ENCODE data around the gene RPL29. TPM values are rescaled to one million over a fixed set of nuclear protein-coding genes. Genes with fewer than 3 reads are reported as not detected.
A peak's percentile ranks its signal among the peaks of the same experiment; 100 is the strongest.

Gene RPL29
- total and polyA plus RNA-seq, 2 of the 13 experiments (the other 11 are each of a cell fraction or from before 2014, with no cell fraction given) = 1,348 to 2,263 TPM

- TF ChIP-seq ZNF20 (CRISPR knock-in tag; IDR thresholded peaks at IDR 0.05) = no peak
- peak; percentile 70; the same call in 1 of the 2 replicates for TF ChIP-seq ZNF556 (CRISPR knock-in tag; IDR thresholded peaks at IDR 0.05; ENCODE audit: borderline replicate concordance)
- TF ChIP-seq TFDP2 (CRISPR knock-in tag; IDR thresholded peaks at IDR 0.05) = peak; percentile 75; the same call in 1 of the 2 replicates
- peak; percentile 70; the same call in 1 of the 2 replicates for TF ChIP-seq ZNF776 (CRISPR knock-in tag; IDR thresholded peaks at IDR 0.05)
- TF ChIP-seq TCF12 (IDR thresholded peaks at IDR 0.05) = no peak
- TF ChIP-seq TCF12 (CRISPR knock-in tag; IDR thresholded peaks at IDR 0.05) = peak; percentile 68; the same call in 1 of the 2 replicates
- TF ChIP-seq ZFYVE20 (CRISPR knock-in tag; IDR thresholded peaks at IDR 0.05; ENCODE audit: borderline replicate concordance, low read depth) = no peak
- TF ChIP-seq ZNF780A (CRISPR knock-in tag; IDR thresholded peaks at IDR 0.05) = no peak; the same call in 1 of the 2 replicates
- TF ChIP-seq ZNF3 (CRISPR knock-in tag; IDR thresholded peaks at IDR 0.05) = no peak
- peak; percentile 11; the same call in 1 of the 2 replicates for TF ChIP-seq ZBTB34 (CRISPR knock-in tag; IDR thresholded peaks at IDR 0.05)
- no peak for TF ChIP-seq ZNF629 (CRISPR knock-in tag; conservative IDR thresholded peaks at IDR 0.05)
- no peak for TF ChIP-seq HNRNPH1 (optimal IDR thresholded peaks at IDR 0.05; ENCODE audit: low read depth, low read length)
- TF ChIP-seq ATF1 (CRISPR knock-in tag; IDR thresholded peaks at IDR 0.05) = no peak
- TF ChIP-seq ZZZ3 (CRISPR knock-in tag; IDR thresholded peaks at IDR 0.05; ENCODE audit: borderline replicate concordance) = peak; percentile 92; the same call in 1 of the 2 replicates
- TF ChIP-seq ZNF784 (CRISPR knock-in tag; IDR thresholded peaks at IDR 0.05; ENCODE audit: borderline replicate concordance) = peak; percentile 71; the same call in 1 of the 2 replicates
- no peak for TF ChIP-seq ZNF850 (CRISPR knock-in tag; conservative IDR thresholded peaks at IDR 0.05)
- TF ChIP-seq PCBP2 (optimal IDR thresholded peaks at IDR 0.05; ENCODE audit: low read depth, low read length, poor library complexity, severe bottlenecking) = no peak
- TF ChIP-seq MAFG (CRISPR knock-in tag; IDR thresholded peaks at IDR 0.05) = no peak
- TF ChIP-seq NCOR1 (IDR thresholded peaks at IDR 0.05; ENCODE audit: borderline replicate concordance, low read length) = peak; percentile 75; the same call in 1 of the 2 replicates
- no peak; the same call in 1 of the 2 replicates for TF ChIP-seq ZNF746 (CRISPR knock-in tag; IDR thresholded peaks at IDR 0.05)
- TF ChIP-seq ARID5B (CRISPR knock-in tag; IDR thresholded peaks at IDR 0.05) = peak; percentile 70
- TF ChIP-seq TOPORS (CRISPR knock-in tag; IDR thresholded peaks at IDR 0.05) = peak; percentile 88
- TF ChIP-seq RORA (CRISPR knock-in tag; IDR thresholded peaks at IDR 0.05) = no peak
Observed at GRCh38 chr3:51982838-51983577, 12.7 kb downstream of the RPL29 start, which contains the start of gene ACY1 (continued).

Measured in HepG2 (cell line).